Measurements from ENCODE around the gene ZC2HC1C. TPM values are rescaled to one million over a fixed set of nuclear protein-coding genes. Genes with fewer than 3 reads are reported as not detected.

ZC2HC1C gene
- total RNA-seq, 1 experiment from 2014 or later = 1.4 TPM

DNA sequence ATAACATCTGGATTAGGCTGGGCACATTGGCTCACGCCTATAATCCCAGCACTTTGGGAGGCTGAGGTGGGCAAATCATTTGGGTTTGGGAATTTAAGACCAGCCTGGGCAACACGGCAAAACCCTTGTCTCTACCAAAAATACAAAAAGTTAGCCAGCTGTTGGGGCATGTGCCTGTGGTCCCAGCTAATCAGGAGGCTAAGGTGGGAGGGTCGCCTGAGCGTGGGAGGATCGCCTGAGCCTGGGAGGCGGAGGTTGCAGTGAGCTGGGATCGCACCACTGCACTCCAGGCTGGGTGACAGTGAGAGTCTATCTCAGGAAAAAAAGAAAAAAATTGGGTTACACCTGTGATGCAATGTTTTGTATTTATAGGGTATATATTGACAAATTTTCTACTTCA lies 52.1 kb downstream of the ZC2HC1C start:
- no peaks in the 10 kb centered on the region for H3K23me2 ChIP-seq (ENCODE audit: insufficient read length, low read depth, low read length, poor library complexity, severe bottlenecking)
- H4K20me1 ChIP-seq (ENCODE audit: control insufficient read depth, insufficient read depth, insufficient read length) = no peaks in the 10 kb centered on the region
- TF ChIP-seq, protein P1, sequence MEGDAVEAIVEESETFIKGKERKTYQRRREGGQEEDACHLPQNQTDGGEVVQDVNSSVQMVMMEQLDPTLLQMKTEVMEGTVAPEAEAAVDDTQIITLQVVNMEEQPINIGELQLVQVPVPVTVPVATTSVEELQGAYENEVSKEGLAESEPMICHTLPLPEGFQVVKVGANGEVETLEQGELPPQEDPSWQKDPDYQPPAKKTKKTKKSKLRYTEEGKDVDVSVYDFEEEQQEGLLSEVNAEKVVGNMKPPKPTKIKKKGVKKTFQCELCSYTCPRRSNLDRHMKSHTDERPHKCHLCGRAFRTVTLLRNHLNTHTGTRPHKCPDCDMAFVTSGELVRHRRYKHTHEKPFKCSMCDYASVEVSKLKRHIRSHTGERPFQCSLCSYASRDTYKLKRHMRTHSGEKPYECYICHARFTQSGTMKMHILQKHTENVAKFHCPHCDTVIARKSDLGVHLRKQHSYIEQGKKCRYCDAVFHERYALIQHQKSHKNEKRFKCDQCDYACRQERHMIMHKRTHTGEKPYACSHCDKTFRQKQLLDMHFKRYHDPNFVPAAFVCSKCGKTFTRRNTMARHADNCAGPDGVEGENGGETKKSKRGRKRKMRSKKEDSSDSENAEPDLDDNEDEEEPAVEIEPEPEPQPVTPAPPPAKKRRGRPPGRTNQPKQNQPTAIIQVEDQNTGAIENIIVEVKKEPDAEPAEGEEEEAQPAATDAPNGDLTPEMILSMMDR (conservative IDR thresholded peaks at IDR 0.05) = no peak
- Mint-ChIP-seq H3K9me3 (no peaks in the 10 kb centered on the region), H3K27me3 (ENCODE audit: low read depth) (no peaks in the 10 kb centered on the region), H3K4me3 (no peak overlapping the region), H3K4me1 (peaks cover 8 to 14% of the 10 kb centered on the region in 2 experiments), H3K27ac (no peak overlapping the region), H3K36me3 (ENCODE audit: insufficient read depth in 1 of 3, low read depth in 3 of 3) (peaks cover 2 to 38% (median 34%) of the 10 kb centered on the region in 3 experiments; a peak in 6 of 7 replicates)
- no peak overlapping the region for H3K56ac ChIP-seq (ENCODE audit: insufficient read length, low read depth, low read length)
- no peak overlapping the region for H2AK5ac ChIP-seq (ENCODE audit: insufficient read length, low read length)
- H4K91ac ChIP-seq (ENCODE audit: insufficient read length, low read depth, low read length) = no peak overlapping the region
- H4K8ac ChIP-seq (replicated peaks; ENCODE audit: insufficient read length, low read depth, low read length) = no peak overlapping the region
- no peak overlapping the region for H2BK120ac ChIP-seq (ENCODE audit: low read depth, low read length, poor library complexity, severe bottlenecking)
- H3K79me1 ChIP-seq (ENCODE audit: insufficient read depth, low read depth, low read length, poor library complexity, severe bottlenecking) = no peaks in the 10 kb centered on the region
- no peak overlapping the region for H3K27ac ChIP-seq (ENCODE audit: insufficient read length, low read depth, low read length)
- no peak overlapping the region for H3K4me2 ChIP-seq (ENCODE audit: insufficient read depth, insufficient read length, low read length)
- no peak overlapping the region for H2BK15ac ChIP-seq (ENCODE audit: low read depth, low read length)
- no peak overlapping the region for H3K23ac ChIP-seq (ENCODE audit: insufficient read length, low read depth, low read length)
- no peak overlapping the region for H2BK12ac ChIP-seq (ENCODE audit: insufficient read length, low read depth, low read length)
- H4K5ac ChIP-seq (ENCODE audit: insufficient read length, low read depth, low read length) = no peak overlapping the region
- no peak overlapping the region for H2BK5ac ChIP-seq (ENCODE audit: insufficient read length, low read length)
- no peak overlapping the region for H2AFZ ChIP-seq (ENCODE audit: low read length)
- no peak overlapping the region for H3T11ph ChIP-seq (ENCODE audit: low read length)
- no peak overlapping the region for H2BK20ac ChIP-seq (ENCODE audit: low read depth, low read length, poor library complexity, severe bottlenecking)
- H3K14ac ChIP-seq (ENCODE audit: insufficient read depth, low read length) = no peak overlapping the region
- no peak overlapping the region for H3K9ac ChIP-seq (ENCODE audit: extremely low read depth, insufficient read length, low read length)
- H3K4me1 ChIP-seq (ENCODE audit: insufficient read depth, low read length) = no peaks in the 10 kb centered on the region
- no peak for DNase-seq
- H3K4ac ChIP-seq (ENCODE audit: low read depth, low read length) = no peak overlapping the region
- no peaks in the 10 kb centered on the region for H3K79me2 ChIP-seq (ENCODE audit: insufficient read depth, low read length)
- H3K27me3 ChIP-seq (ENCODE audit: insufficient read depth, low read length) = no peaks in the 10 kb centered on the region
- no peak overlapping the region for H3K18ac ChIP-seq (ENCODE audit: insufficient read length, low read depth, low read length)
- H3K9me3 ChIP-seq (ENCODE audit: control insufficient read depth, low read depth, low read length) = no peaks in the 10 kb centered on the region
- WGBS (ENCODE audit: extremely low coverage, insufficient read length, low lambda C conversion rate) = no CpG with 5 or more reads among the region's 7 CpGs
